HCT116 (cell line): ENCODE results near the gene CD8A. TPM values are rescaled to one million over a fixed set of nuclear protein-coding genes. Genes with fewer than 3 reads are reported as not detected.

Source experiments
- ATAC-seq: fragments of 200-7000 bp; cut with Tn5 transposase; 2 replicates; pipeline ENCODE4 v1.9.1; 2020; ENCODE audit warnings: mild to moderate bottlenecking, moderate library complexity
- BruUV-seq: library from RNA; stranded (reverse); fragments of 400-500 nt; replicated peaks from 2 replicates; lab custom pipeline; 2021; lab: Mats Ljungman, UMichigan
- CTCF ChIA-PET: fragments of 300-600 bp; sonication (Branson Sonifier 250); formaldehyde crosslinking; loops from one replicate; lab custom pipeline; 2021; ENCODE audit warnings: antibody characterized with exemption; lab: Charles Lee
- POLR2A ChIA-PET: fragments of 300-600, 350-600 bp; sonication (Branson Sonifier 250); formaldehyde crosslinking; loops from one replicate; lab custom pipeline; 2021; ENCODE audit warnings: antibody characterized with exemption; lab: Charles Lee
- RAD21 ChIA-PET, 2 experiments: fragments of 300-600 bp; sonication (Branson Sonifier 250); formaldehyde crosslinking; loops; one replicate each; lab custom pipeline; 2023; ENCODE audit warnings: low total read pairs in 2 of 2; ENCODE audit not compliant: uncharacterized antibody in 2 of 2, unreplicated experiment in 2 of 2, low non-redundant PET in 1 of 2; lab: Charles Lee
- DNase-seq: peaks from one replicate; pipeline ENCODE4 v3.0.0-alpha.2; 2010; ENCODE audit warnings: low read depth, low spot score
- H2AFZ ChIP-seq: fragments of 200-600 bp; shearing (Covaris generic), sonication (generic); 2 replicates; pipeline ENCODE4 v1.6.1; 2017; ENCODE audit warnings: low read depth, mixed run types, mixed read lengths, antibody characterized with exemption, low read length; ENCODE audit not compliant: poor library complexity, severe bottlenecking
- H3K27ac ChIP-seq: 2 replicates; pipeline ENCODE4 v1.5.1; 2012; ENCODE audit warnings: low read depth, low read length
- H3K27me3 ChIP-seq: fragments of 200-600 bp; sonication (generic); 2 replicates; pipeline ENCODE4 v1.6.1; 2016; ENCODE audit warnings: mixed run types, low read length, mixed read lengths; ENCODE audit not compliant: insufficient read depth
- H3K36me3 ChIP-seq, 2 experiments: fragments of 200-500 bp in 1 of 2; fragments of 200-600 bp in 1 of 2; sonication (Bioruptor generic) in 1 of 2; sonication (generic) in 1 of 2; 2 replicates each; pipeline versions ENCODE4 v1.5.1 to v1.6.1; 2014 to 2016; ENCODE audit warnings: low read length in 2 of 2, inconsistent platforms in 1 of 2, mixed read lengths in 1 of 2, mixed run types in 1 of 2; ENCODE audit not compliant: insufficient read depth in 2 of 2, control insufficient read depth in 1 of 2
- H3K4me1 ChIP-seq, 2 experiments: fragments of 200-600 bp in 1 of 2; sonication (generic) in 1 of 2; 2 replicates each; pipeline versions ENCODE4 v1.5.1 to v1.6.1; 2012 to 2017; ENCODE audit warnings: low read length in 2 of 2, inconsistent platforms in 1 of 2, mild to moderate bottlenecking in 1 of 2, mixed read lengths in 1 of 2, mixed run types in 1 of 2, moderate library complexity in 1 of 2; ENCODE audit not compliant: insufficient read depth in 2 of 2, control insufficient read depth in 1 of 2
- H3K4me2 ChIP-seq: fragments of 200-600 bp; sonication (generic); 2 replicates; pipeline ENCODE4 v1.6.1; 2017; ENCODE audit warnings: mixed run types, low read length, mixed read lengths
- H3K4me3 ChIP-seq, 2 experiments: fragments of 200-600 bp in 1 of 2; sonication (generic) in 1 of 2; replicated peaks in 1 of 2; 2 replicates each; pipeline ENCODE4 v1.5.1; 2011 to 2016; ENCODE audit warnings: low read length in 2 of 2, control low read depth in 1 of 2, low read depth in 1 of 2, mild to moderate bottlenecking in 1 of 2, mixed read lengths in 1 of 2, mixed run types in 1 of 2
- H3K79me2 ChIP-seq: fragments of 200-600 bp; sonication (generic); 2 replicates; pipeline ENCODE4 v1.6.1; 2017; ENCODE audit warnings: mild to moderate bottlenecking, mixed run types, low read length, moderate library complexity, mixed read lengths; ENCODE audit not compliant: insufficient read depth
- H3K9ac ChIP-seq: fragments of 200-600 bp; sonication (generic); 2 replicates; pipeline ENCODE4 v1.6.1; 2016; ENCODE audit warnings: low read length, mixed read lengths
- H3K9me2 ChIP-seq: fragments of 200-600 bp; sonication (generic), shearing (Covaris generic); 2 replicates; pipeline ENCODE4 v1.6.1; 2017; ENCODE audit warnings: mixed run types, mild to moderate bottlenecking, moderate library complexity; ENCODE audit not compliant: insufficient read depth
- H3K9me3 ChIP-seq, 2 experiments: fragments of 200-500 bp in 1 of 2; fragments of 200-600 bp in 1 of 2; sonication (Bioruptor generic) in 1 of 2; sonication (generic) in 1 of 2; 2 replicates each; pipeline ENCODE4 v1.6.1; 2014 to 2017; ENCODE audit warnings: low read length in 2 of 2, mixed read lengths in 2 of 2, inconsistent platforms in 1 of 2, low read depth in 1 of 2, mild to moderate bottlenecking in 1 of 2, mixed run types in 1 of 2, moderate library complexity in 1 of 2; ENCODE audit not compliant: control insufficient read depth in 1 of 2, insufficient read depth in 1 of 2
- H4K20me1 ChIP-seq: fragments of 200-600 bp; sonication (generic), shearing (Covaris generic); 2 replicates; pipeline ENCODE4 v1.6.1; 2017; ENCODE audit warnings: mixed run types, mild to moderate bottlenecking, moderate library complexity; ENCODE audit not compliant: insufficient read depth
- CTCF ChIP-seq, 3 experiments: fragments of 200-600 bp in 1 of 3; sonication (generic) in 1 of 3; IDR thresholded peaks in 2 of 3; conservative IDR thresholded peaks in 1 of 3; 2 replicates each; pipeline ENCODE4 v1.5.1; 2012 to 2017; ENCODE audit warnings: low read depth in 2 of 3, low read length in 2 of 3, antibody characterized with exemption in 1 of 3, borderline replicate concordance in 1 of 3, control low read depth in 1 of 3, mild to moderate bottlenecking in 1 of 3, mixed read lengths in 1 of 3, mixed run types in 1 of 3, moderate library complexity in 1 of 3; ENCODE audit not compliant: insufficient read depth in 1 of 3
- EZH2phosphoT487 ChIP-seq: fragments of 200-600 bp; IDR thresholded peaks from 2 replicates; pipeline ENCODE4 v1.6.1; 2018; ENCODE audit warnings: antibody characterized with exemption, borderline replicate concordance
- MAX ChIP-seq: IDR thresholded peaks from 2 replicates; pipeline ENCODE4 v1.6.1; 2012
- RAD21 ChIP-seq: IDR thresholded peaks from 2 replicates; pipeline ENCODE4 v1.6.1; 2012; ENCODE audit warnings: low read depth, mild to moderate bottlenecking
- REST ChIP-seq: IDR thresholded peaks from 2 replicates; pipeline ENCODE4 v1.6.1; 2012; ENCODE audit warnings: low read depth
- SRF ChIP-seq: IDR thresholded peaks from 2 replicates; pipeline ENCODE4 v1.6.1; 2012; ENCODE audit warnings: low read depth
- ZFX ChIP-seq: fragments of 450-650 bp; IDR thresholded peaks from 2 replicates; pipeline ENCODE4 v1.6.1; 2017
- ZNF274 ChIP-seq: fragments of 200-500 bp; sonication (Bioruptor generic); IDR thresholded peaks from 2 replicates; pipeline ENCODE4 v1.6.1; 2014; ENCODE audit warnings: mild to moderate bottlenecking, low read depth, low read length, inconsistent platforms
- intact Hi-C: fragments of 100-400 bp; cut with micrococcal nuclease; formaldehyde crosslinking; loops from 2 replicates; pipeline ENCODE4 v1.10.0; 2022
- total RNA-seq: library from RNA; stranded (reverse); gene quantifications from one replicate; pipeline ENCODE4 v1.2.1, GENCODE V29; 2021; ENCODE audit not compliant: unreplicated experiment

CD8A gene
- total RNA-seq, 1 experiment from 2014 or later: 0.76 TPM

- H3K4me1 ChIP-seq: no peaks in the 10 kb centered on the region
- DNase-seq (no peak), ATAC-seq (no peak)
- no peaks in the 10 kb centered on the region for H3K27me3 ChIP-seq
- ChIA-PET CTCF (no interaction called here), RAD21 (no interaction called here), POLR2A (no interaction called here)
- no peaks in the 10 kb centered on the region for H3K9me2 ChIP-seq
- intact Hi-C loops: no loop called here
- H3K27ac ChIP-seq: no peak overlapping the region
- H2AFZ ChIP-seq: no peak overlapping the region
- peaks cover 13 to 23% of the 10 kb centered on the region in 2 experiments; a peak in 3 of 4 replicates for H3K36me3 ChIP-seq
- H3K4me3 ChIP-seq: no peak overlapping the region
- H3K79me2 ChIP-seq: peaks cover 3% of the 10 kb centered on the region; the same call in 1 of the 2 replicates
- no peak overlapping the region for H3K9ac ChIP-seq
- no peak overlapping the region for H3K4me2 ChIP-seq
- no peak for TF ChIP-seq EZH2phosphoT487
- TF ChIP-seq REST: no peak
- TF ChIP-seq RAD21: no peak
- no peak for TF ChIP-seq CTCF (IDR thresholded peaks at IDR 0.05 in 2 of 3, conservative IDR thresholded peaks at IDR 0.05 in 1 of 3; ENCODE audit: borderline replicate concordance in 1 of 3, insufficient read depth in 1 of 3, low read depth in 2 of 3, low read length in 2 of 3)
- TF ChIP-seq MAX: no peak
- no peak for TF ChIP-seq ZNF274
- no peak for TF ChIP-seq ZFX
- TF ChIP-seq SRF: no peak
- no peaks in the 10 kb centered on the region for H4K20me1 ChIP-seq
- BruUV-seq: no TSS peak
- H3K9me3 ChIP-seq: no peaks in the 10 kb centered on the region
Measured at GRCh38 chr2:86772611-86773010, 18.1 kb downstream of the CD8A start.
